ENCODE data around the gene TAPT1. TPM values are rescaled to one million over a fixed set of nuclear protein-coding genes. Genes with fewer than 3 reads are reported as not detected.
A peak's percentile ranks its signal among the peaks of the same experiment; 100 is the strongest.

TAPT1 gene
- total and polyA plus RNA-seq, 2 of the 13 experiments (the other 11 are each of a cell fraction or from before 2014, with no cell fraction given) = 24.5 to 25.3 TPM

DNA sequence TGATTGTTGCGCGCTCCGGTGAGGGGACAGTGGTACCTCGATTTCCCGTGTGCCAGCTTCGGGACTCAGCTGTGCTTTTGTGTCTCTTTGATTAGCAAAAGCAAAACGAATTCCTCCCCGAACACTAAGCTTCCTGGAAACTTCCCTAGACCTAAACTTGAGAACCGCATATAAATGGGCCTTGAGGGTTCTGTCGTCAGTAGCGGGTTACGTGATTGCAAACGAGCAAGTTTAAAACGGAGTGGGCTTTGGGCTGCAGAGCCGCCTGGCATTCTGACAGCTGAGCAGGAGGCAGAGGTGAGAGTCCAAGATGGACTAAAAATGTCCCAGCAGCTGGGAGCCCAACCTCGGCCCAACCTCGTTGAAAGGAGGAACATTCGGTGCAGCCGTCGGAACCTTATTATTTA lies 1.2 kb upstream of the TAPT1 start (continued):
- TF ChIP-seq, protein P1, sequence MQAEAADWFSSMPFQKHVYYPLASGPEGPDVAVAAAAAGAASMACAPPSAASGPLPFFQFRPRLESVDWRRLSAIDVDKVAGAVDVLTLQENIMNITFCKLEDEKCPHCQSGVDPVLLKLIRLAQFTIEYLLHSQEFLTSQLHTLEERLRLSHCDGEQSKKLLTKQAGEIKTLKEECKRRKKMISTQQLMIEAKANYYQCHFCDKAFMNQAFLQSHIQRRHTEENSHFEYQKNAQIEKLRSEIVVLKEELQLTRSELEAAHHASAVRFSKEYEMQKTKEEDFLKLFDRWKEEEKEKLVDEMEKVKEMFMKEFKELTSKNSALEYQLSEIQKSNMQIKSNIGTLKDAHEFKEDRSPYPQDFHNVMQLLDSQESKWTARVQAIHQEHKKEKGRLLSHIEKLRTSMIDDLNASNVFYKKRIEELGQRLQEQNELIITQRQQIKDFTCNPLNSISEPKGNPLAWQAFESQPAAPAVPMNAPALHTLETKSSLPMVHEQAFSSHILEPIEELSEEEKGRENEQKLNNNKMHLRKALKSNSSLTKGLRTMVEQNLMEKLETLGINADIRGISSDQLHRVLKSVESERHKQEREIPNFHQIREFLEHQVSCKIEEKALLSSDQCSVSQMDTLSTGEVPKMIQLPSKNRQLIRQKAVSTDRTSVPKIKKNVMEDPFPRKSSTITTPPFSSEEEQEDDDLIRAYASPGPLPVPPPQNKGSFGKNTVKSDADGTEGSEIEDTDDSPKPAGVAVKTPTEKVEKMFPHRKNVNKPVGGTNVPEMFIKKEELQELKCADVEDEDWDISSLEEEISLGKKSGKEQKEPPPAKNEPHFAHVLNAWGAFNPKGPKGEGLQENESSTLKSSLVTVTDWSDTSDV (CRISPR knock-in tag; IDR thresholded peaks at IDR 0.05) = no peak
- TF ChIP-seq ZNF501 (CRISPR knock-in tag; IDR thresholded peaks at IDR 0.05) (peak; percentile 65), NCOA2 (CRISPR knock-in tag; IDR thresholded peaks at IDR 0.05) (no peak), ZNF292 (CRISPR knock-in tag; IDR thresholded peaks at IDR 0.05; ENCODE audit: borderline replicate concordance, low read depth) (no peak), TCF12 (IDR thresholded peaks at IDR 0.05) (no peak), TCF12 (CRISPR knock-in tag; IDR thresholded peaks at IDR 0.05) (no peak), EHMT2 (IDR thresholded peaks at IDR 0.05; ENCODE audit: borderline replicate concordance, low read depth, low read length) (no peak), HNF4A (CRISPR knock-in tag; IDR thresholded peaks at IDR 0.05) (peak; percentile 19; the same call in 1 of the 2 replicates), KDM2A (CRISPR knock-in tag; IDR thresholded peaks at IDR 0.05; ENCODE audit: borderline replicate concordance, low read depth) (0 out of 2 replicates have a peak, but pooled peaks have one; percentile 16), HES4 (CRISPR knock-in tag; IDR thresholded peaks at IDR 0.05; ENCODE audit: borderline replicate concordance) (no peak), NRL (CRISPR knock-in tag; IDR thresholded peaks at IDR 0.05; ENCODE audit: borderline replicate concordance) (0 out of 2 replicates have a peak, but pooled peaks have one; percentile 2), ZNF331 (CRISPR knock-in tag; IDR thresholded peaks at IDR 0.05) (0 out of 2 replicates have a peak, but pooled peaks have one; percentile 28), CBX1 (IDR thresholded peaks at IDR 0.05; ENCODE audit: low read depth) (peak; percentile 32), ZNF138 (CRISPR knock-in tag; IDR thresholded peaks at IDR 0.05; ENCODE audit: low read depth) (no peak), ZNF670 (CRISPR knock-in tag; IDR thresholded peaks at IDR 0.05; ENCODE audit: borderline replicate concordance) (0 out of 2 replicates have a peak, but pooled peaks have one; percentile 45)
- TF ChIP-seq, protein P2, sequence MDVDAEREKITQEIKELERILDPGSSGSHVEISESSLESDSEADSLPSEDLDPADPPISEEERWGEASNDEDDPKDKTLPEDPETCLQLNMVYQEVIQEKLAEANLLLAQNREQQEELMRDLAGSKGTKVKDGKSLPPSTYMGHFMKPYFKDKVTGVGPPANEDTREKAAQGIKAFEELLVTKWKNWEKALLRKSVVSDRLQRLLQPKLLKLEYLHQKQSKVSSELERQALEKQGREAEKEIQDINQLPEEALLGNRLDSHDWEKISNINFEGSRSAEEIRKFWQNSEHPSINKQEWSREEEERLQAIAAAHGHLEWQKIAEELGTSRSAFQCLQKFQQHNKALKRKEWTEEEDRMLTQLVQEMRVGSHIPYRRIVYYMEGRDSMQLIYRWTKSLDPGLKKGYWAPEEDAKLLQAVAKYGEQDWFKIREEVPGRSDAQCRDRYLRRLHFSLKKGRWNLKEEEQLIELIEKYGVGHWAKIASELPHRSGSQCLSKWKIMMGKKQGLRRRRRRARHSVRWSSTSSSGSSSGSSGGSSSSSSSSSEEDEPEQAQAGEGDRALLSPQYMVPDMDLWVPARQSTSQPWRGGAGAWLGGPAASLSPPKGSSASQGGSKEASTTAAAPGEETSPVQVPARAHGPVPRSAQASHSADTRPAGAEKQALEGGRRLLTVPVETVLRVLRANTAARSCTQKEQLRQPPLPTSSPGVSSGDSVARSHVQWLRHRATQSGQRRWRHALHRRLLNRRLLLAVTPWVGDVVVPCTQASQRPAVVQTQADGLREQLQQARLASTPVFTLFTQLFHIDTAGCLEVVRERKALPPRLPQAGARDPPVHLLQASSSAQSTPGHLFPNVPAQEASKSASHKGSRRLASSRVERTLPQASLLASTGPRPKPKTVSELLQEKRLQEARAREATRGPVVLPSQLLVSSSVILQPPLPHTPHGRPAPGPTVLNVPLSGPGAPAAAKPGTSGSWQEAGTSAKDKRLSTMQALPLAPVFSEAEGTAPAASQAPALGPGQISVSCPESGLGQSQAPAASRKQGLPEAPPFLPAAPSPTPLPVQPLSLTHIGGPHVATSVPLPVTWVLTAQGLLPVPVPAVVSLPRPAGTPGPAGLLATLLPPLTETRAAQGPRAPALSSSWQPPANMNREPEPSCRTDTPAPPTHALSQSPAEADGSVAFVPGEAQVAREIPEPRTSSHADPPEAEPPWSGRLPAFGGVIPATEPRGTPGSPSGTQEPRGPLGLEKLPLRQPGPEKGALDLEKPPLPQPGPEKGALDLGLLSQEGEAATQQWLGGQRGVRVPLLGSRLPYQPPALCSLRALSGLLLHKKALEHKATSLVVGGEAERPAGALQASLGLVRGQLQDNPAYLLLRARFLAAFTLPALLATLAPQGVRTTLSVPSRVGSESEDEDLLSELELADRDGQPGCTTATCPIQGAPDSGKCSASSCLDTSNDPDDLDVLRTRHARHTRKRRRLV (CRISPR knock-in tag; IDR thresholded peaks at IDR 0.05) = no peak
- TF ChIP-seq, protein P3, sequence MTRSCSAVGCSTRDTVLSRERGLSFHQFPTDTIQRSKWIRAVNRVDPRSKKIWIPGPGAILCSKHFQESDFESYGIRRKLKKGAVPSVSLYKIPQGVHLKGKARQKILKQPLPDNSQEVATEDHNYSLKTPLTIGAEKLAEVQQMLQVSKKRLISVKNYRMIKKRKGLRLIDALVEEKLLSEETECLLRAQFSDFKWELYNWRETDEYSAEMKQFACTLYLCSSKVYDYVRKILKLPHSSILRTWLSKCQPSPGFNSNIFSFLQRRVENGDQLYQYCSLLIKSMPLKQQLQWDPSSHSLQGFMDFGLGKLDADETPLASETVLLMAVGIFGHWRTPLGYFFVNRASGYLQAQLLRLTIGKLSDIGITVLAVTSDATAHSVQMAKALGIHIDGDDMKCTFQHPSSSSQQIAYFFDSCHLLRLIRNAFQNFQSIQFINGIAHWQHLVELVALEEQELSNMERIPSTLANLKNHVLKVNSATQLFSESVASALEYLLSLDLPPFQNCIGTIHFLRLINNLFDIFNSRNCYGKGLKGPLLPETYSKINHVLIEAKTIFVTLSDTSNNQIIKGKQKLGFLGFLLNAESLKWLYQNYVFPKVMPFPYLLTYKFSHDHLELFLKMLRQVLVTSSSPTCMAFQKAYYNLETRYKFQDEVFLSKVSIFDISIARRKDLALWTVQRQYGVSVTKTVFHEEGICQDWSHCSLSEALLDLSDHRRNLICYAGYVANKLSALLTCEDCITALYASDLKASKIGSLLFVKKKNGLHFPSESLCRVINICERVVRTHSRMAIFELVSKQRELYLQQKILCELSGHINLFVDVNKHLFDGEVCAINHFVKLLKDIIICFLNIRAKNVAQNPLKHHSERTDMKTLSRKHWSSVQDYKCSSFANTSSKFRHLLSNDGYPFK (CRISPR knock-in tag; IDR thresholded peaks at IDR 0.05; ENCODE audit: borderline replicate concordance) = peak; percentile 22; the same call in 1 of the 2 replicates
- TF ChIP-seq, protein P4, sequence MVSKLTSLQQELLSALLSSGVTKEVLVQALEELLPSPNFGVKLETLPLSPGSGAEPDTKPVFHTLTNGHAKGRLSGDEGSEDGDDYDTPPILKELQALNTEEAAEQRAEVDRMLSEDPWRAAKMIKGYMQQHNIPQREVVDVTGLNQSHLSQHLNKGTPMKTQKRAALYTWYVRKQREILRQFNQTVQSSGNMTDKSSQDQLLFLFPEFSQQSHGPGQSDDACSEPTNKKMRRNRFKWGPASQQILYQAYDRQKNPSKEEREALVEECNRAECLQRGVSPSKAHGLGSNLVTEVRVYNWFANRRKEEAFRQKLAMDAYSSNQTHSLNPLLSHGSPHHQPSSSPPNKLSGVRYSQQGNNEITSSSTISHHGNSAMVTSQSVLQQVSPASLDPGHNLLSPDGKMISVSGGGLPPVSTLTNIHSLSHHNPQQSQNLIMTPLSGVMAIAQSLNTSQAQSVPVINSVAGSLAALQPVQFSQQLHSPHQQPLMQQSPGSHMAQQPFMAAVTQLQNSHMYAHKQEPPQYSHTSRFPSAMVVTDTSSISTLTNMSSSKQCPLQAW (CRISPR knock-in tag; IDR thresholded peaks at IDR 0.05) = 0 out of 2 replicates have a peak, but pooled peaks have one; percentile 44

All from HepG2 (cell line).